NCI-H69 (cell line): ENCODE data around the gene OSTF1.

Experiments
- DNase-seq: peaks from one replicate; lab custom pipeline; 2025; lab: John Stamatoyannopoulos, UW

OSTF1 gene

GRCh38 chr9:75085640-75086039 is 2.7 kb upstream of the OSTF1 start:
- peak; percentile 36 for DNase-seq

- no peak for DNase-seq
These were observed 1.6 kb upstream of the OSTF1 start for GRCh38 chr9:75086541-75087288.

GRCh38 chr9:75087289-75087823 is 958 bp upstream of the OSTF1 start:
- DNase-seq: peak; percentile 58

DNA sequence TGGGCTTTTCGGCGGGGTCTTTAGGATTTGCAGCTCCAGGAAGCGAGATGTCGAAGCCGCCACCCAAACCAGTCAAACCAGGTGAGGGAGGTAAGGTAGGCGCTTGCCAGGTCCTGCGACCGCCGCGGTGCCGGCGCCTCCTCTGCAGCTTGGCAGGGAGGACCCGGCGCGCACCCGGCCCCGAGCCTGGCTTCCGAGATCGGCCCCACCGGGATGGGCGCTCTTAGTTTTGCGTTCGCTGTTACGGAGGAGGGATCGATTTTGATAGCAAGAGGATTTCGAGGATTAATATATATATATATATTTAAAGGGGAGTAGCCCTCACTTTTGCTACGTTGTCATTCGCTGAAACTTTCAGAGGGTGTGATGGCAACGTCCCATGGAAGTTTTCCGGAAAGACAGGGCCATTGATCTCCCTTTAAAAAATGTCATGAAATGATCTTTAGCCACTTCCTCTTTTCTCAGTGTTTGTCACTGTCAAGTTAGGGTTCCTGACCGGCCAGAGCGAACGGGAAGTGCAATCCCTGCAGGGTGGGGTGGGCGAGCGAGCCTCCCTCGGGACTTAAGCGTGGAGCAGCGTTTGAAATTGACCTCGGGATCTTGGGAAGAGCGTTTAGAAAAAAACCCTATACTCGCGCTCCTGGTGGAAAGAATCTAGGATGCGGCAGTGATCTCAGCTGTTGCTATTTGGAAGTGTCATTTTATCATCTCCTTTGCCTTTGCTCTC is 495 bp downstream of the OSTF1 start:
- peak; percentile 90 for DNase-seq

- DNase-seq: peak; percentile 38
These were observed 1.1 kb downstream of the OSTF1 start for GRCh38 chr9:75089373-75089766.

DNA sequence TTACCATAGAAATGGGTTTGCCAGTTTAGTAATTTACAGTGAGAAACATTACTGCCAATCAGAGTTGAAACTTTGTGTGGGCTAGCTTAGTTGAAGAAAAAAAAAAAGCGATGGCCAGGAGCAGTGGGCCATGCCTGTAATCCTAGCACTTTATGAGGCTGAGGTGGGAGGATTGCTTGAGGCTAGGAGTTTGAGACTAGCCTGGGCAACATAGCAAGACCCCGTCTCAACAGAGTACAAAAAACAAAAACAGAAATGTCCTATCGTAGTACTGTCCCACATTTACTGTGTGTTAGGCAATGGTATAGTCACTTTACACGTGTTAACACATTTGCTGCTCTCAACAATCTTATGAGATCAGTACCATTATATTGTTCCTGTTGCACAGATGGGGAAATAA is 2.3 kb downstream of the OSTF1 start:
- DNase-seq: no peak

- no peak for DNase-seq
These were observed 4.5 kb downstream of the OSTF1 start for GRCh38 chr9:75092766-75093165.

DNA sequence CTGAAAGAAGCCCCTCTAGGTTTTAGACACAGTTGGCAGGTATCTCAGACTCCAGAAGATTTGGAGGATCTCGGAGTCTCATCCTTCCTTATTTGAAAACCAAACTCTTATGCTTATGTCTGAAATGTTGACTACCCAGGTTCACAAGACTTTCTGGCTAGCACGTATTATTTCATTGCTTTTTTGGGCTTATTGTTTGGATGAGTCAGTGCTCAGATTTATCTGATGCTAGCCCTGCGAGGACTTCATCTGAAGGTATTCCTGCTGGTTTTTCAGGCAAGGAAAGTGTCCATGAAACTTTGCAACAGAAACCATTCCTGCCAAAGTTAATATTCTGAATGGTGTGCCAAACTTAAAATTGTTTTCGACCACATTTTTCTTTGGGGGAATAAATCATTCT is 8.5 kb downstream of the OSTF1 start:
- no peak for DNase-seq

GRCh38 chr9:75101004-75101588 is 12.8 kb downstream of the OSTF1 start:
- DNase-seq: no peak

DNA sequence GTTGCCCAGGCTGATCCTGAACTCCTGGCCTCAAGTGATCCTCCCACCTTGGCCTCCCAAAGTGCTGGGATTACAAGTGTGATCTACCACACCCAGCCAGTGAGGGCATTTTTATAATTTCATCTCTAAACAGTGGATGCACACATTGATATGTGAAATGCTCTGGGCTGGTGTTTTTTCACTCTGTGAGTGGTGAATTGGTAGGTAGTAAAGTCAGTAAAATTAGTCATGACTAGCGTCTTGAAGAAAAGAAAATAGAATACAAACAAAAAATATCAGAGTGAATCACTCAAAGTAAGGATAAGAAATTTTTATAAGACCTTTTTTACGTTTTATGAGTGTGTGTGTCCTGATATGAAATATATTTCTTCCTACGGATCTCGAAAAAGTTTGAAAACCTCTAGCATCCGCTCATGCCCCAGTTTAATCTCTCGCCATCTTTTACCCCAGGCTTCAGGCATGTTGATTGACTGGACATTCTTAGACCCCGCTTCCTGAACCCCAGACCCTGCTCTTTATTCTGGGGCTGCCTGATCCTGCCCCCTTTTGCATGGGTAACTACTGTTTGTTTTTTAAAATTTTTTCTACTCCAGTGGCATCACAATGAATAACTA is 14.0 kb downstream of the OSTF1 start:
- DNase-seq: no peak

- no peak for DNase-seq
These were observed 16.3 kb downstream of the OSTF1 start for GRCh38 chr9:75104607-75105006.

DNA sequence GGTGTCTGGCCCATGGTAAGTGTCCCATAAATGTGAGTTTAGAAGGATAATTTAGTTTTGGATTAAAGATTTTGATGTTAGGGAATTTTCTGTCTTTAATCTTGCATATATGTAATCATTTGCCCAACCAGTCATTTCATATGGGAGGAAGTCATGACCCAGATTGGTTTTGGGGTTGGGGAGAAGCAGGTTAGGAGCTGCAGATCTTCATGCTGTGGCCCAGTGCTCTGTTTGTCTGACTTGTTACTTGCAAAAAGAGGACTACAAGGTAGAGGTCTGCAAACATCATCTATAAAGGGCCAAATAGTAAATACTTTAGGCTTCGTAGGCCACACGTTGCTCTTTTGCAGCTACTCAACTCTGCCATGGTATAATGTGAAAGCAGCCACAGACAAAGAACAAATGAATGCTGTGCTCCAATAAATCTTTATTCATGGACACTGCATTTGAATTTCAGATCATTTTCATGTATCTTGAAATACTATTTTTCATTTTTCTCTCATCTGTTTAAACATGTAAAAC is 16.8 kb downstream of the OSTF1 start:
- DNase-seq: no peak

DNA sequence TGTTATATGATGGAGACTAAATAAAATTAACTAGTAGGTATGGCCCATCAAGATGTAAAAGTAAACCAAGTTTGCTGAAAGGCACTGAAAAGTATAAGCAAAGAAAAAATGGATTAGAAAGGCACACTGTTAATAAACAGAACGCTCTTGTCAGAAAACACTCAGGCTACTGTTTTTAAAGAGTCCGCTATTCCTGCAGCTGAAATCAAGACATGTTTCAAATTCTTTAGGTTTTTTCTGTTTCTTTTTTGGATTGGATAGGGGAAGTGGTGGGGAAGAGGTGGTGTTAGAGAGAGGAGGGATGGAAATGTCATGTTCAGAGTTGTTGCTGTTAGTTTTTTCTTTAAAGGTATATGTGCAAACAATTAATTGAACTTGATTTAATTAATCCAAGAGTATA is 17.5 kb downstream of the OSTF1 start:
- DNase-seq: no peak

- no peak for DNase-seq
These were observed 18.5 kb downstream of the OSTF1 start for GRCh38 chr9:75106857-75107256.

- DNase-seq: no peak
These were observed 20.3 kb downstream of the OSTF1 start for GRCh38 chr9:75108571-75108970.

- no peak for DNase-seq
These were observed 21.0 kb downstream of the OSTF1 start for GRCh38 chr9:75109210-75109839.

- DNase-seq: peak; percentile 54
These were observed 22.8 kb downstream of the OSTF1 start for GRCh38 chr9:75111019-75111622.

DNA sequence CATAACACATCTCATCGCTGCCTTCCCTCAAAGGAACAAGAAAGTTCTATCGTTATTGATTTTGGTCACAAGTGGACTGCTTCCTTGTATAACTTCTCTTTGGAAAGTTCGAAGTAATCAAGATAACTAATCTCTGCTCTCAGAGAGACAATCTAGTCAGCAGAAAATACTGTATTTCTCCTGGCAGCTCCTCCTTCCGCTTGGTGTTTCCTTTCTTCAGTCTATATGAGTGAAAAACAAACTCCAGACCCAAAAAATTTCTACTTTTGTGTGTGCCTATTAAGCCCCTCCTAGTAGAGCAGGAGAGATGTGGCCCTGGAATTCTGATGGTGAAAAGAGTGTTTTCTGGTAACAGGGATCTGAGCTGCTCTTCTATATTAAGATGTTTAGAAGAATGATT is 24.5 kb downstream of the OSTF1 start:
- DNase-seq: no peak

- DNase-seq: no peak
These were observed 28.0 kb downstream of the OSTF1 start for GRCh38 chr9:75116306-75116705.

GRCh38 chr9:75117564-75117963 is 29.2 kb downstream of the OSTF1 start:
- DNase-seq: no peak

GRCh38 chr9:75120686-75121085 is 32.4 kb downstream of the OSTF1 start:
- DNase-seq: no peak
